Activated effector memory CD4-positive, alpha-beta T cell treated with anti-CD3 and anti-CD28 coated beads, Interleukin-2, amount 50 U/mL, for 16 hours (primary cell): ENCODE data around the gene PRR5.

Source experiments
- DNase-seq: peaks from one replicate; pipeline ENCODE4 v3.0.0-alpha.2; 2020

PRR5 gene

GRCh38 chr22:44719586-44720368, 17.8 kb downstream of the PRR5 start:
- DNase-seq = no peak

DNA sequence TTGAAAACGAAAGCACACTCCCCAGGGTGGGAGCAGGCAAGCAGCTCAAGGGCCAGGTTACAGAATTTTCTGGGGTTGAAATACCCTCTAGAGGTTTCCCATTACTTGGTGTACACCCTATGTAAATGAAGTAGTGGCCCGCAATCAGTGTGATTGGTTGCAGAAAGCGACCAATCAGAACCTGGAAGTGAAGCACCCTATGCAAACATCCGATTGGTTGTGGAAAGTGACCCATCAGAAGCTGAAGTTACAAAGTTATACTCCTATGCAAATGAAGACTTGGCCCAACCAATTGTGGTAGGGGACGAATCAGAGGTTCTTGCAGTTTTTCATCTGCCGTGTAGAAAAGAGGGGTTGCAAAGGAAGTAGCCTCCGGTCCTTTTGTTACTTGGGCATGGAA, 19.2 kb downstream of the PRR5 start:
- DNase-seq = no peak

- DNase-seq = no peak
Measured at GRCh38 chr22:44722611-44723010, 20.6 kb downstream of the PRR5 start.

GRCh38 chr22:44723801-44724200, 21.8 kb downstream of the PRR5 start:
- DNase-seq = no peak

DNA sequence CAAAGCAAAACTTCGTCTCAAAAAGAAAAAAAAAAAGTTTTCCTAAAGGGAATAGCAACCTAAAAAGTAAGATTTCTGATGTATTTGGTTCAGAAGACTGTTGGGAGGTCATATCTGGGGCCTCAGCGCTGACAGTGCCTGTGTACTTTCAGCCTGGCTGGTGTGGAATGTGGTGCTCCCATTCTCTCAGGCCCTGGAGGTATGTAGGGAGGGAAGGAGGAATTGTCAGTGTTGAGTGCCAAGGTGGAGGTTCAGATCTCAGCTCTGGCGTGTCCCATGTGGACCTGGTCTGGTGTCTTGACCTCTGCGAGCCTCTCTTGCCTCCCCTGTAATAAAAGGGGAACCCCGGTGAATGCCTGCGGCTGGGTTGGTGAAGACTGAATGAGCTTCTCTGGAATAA, 22.4 kb downstream of the PRR5 start:
- no peak for DNase-seq

- no peak for DNase-seq
Measured at GRCh38 chr22:44724859-44725258, 22.9 kb downstream of the PRR5 start.

- no peak for DNase-seq
Measured at GRCh38 chr22:44726439-44726838, 24.4 kb downstream of the PRR5 start.

- no peak for DNase-seq
Measured at GRCh38 chr22:44727148-44727547, 25.1 kb downstream of the PRR5 start.

DNA sequence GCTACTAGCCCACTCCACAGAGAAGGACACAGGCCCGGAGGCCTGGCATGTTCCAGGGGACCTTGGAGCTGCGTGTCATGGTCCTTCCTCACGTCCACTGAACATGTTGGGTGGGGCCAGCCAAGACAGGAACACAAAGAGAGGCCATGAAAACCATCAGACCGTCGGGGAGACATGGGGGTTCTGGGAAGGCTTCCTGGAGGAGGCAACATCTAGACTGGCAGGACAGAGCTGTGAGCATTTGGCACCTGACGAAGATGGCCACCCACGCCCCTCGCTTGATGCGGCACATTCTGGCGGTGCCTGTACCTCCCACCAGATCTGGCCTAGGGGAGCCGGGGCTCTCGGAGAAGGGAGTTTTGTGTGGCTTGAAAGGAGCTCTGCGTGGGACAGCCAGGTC, 25.7 kb downstream of the PRR5 start:
- DNase-seq = no peak

DNA sequence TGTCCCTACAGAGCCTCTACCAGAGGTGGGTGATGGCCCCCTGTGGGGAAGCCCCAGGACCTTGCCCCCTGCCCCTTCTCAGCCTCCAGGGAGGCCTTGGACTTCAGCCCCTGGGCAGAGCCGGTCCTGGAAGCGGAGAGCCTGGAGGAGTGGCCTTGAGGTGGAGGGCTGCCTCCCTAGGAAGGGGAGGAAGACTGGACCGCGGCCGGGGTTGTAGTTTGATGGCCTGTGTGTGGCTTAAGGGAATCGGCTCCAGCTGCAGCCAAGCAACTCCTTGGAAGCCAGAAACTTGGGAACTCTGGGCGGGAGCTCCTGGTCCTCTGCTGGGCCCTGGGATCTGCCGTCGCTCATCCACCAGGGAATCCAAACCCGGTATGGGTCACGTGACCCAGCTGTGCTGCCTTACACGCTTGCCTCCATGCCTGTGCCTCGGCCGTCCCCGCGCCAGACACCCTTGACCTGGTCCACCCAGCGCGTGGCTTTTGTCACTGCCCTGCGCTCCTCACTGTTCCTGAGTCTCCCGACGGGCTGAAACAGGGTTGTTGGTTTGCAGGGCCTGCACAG, 26.8 kb downstream of the PRR5 start:
- DNase-seq = no peak

- no peak for DNase-seq
Measured at GRCh38 chr22:44729391-44730021, 27.5 kb downstream of the PRR5 start.

- DNase-seq = no peak
Measured at GRCh38 chr22:44730022-44730393, 28.0 kb downstream of the PRR5 start.

- no peak for DNase-seq
Measured at GRCh38 chr22:44730490-44731356, 28.7 kb downstream of the PRR5 start.

DNA sequence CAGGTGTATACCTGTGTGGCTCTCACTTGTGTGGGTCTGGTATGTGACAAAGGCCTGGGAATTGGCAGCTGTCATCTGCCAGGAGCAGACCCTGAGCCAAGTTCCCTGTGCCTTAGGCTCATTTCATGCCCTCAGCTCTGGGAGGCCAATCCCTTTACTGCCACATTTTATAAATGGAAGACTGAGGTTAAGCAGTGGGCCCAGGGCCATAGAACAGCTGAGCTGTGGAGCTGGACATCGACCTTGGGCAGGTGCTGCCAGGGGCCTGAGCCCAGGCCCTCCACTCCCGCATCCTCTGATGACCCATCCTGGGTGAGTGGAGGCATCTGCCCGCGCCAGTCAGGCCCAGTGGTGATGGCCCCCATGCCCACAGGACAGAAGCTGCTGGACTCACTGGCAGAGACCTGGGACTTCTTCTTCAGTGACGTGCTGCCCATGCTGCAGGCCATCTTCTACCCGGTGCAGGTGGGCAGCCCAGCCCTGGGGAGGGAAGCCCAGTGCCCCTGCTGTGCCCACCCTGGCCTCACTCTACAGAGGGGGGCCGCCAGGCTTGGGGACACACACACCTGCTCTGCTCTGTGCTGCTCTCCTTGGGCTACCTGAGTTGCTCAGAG, 29.5 kb downstream of the PRR5 start:
- no peak for DNase-seq

- no peak for DNase-seq
Measured at GRCh38 chr22:44732017-44732561, 30.1 kb downstream of the PRR5 start.

DNA sequence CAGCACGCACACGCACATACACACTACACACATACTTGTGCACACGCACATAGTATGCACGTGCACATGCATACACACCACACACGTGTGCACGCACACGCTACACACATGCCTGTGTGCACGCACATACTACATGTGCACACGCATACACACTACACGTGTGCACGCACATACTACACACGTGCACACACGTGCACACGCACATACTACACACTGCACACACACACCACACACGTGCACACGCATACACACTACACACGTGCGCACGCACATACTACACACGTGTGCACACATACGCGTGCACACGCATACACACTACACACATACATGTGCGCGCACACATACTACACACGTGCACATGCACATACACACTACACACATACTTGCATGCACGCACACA, 30.7 kb downstream of the PRR5 start:
- DNase-seq = no peak

GRCh38 chr22:44733426-44734106, 31.6 kb downstream of the PRR5 start:
- DNase-seq = no peak

DNA sequence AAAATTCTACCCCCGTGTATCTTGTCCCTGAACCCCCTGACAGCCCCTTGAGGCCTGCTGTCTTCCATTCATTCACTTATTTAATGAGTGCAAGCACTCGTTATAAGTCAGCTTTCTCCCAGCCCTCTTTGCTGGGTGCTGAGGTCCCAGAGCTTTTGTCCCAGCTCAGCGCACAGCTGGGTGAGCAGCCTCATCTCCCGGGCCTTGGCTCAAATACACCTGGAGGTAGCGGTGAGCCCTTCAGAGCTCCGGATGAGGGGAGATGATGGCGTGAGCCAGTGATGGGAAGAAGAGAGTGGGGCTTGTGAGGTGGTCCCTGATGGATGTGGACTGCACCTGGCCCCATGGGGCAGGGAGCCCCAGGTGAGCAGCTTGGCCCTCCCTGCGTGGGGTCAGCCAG, 32.3 kb downstream of the PRR5 start:
- no peak for DNase-seq

DNA sequence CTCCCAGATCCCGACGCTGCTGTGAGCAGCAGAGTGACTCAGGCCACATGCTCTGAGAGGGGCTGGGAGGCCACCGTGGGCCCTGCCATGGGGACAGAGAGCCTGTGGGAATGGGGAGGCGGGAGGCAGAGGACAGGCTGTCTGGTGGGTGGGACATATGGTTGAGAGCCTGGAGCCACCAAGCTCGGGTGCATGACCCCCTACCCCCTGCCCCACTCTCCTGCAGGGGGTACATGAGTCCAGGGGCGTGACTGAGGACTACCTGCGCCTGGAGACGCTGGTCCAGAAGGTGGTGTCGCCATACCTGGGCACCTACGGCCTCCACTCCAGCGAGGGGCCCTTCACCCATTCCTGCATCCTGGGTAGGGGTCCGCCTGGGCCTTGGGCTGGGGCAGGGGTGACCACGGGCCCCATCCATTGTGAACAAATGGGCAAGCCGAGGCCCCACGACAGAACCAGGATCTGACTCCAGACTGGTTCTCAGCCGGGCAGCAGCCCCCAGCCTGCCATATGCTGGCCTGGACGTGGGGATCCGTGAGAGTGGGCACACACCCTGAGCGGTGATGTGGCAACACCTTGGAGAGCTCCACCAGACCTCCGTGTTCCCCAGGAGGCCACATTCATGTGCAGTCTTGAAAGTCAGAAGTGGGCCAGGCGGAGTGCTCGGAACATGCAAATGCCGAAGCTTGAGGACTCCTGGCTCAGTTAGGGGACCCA, 33.0 kb downstream of the PRR5 start:
- DNase-seq = no peak

DNA sequence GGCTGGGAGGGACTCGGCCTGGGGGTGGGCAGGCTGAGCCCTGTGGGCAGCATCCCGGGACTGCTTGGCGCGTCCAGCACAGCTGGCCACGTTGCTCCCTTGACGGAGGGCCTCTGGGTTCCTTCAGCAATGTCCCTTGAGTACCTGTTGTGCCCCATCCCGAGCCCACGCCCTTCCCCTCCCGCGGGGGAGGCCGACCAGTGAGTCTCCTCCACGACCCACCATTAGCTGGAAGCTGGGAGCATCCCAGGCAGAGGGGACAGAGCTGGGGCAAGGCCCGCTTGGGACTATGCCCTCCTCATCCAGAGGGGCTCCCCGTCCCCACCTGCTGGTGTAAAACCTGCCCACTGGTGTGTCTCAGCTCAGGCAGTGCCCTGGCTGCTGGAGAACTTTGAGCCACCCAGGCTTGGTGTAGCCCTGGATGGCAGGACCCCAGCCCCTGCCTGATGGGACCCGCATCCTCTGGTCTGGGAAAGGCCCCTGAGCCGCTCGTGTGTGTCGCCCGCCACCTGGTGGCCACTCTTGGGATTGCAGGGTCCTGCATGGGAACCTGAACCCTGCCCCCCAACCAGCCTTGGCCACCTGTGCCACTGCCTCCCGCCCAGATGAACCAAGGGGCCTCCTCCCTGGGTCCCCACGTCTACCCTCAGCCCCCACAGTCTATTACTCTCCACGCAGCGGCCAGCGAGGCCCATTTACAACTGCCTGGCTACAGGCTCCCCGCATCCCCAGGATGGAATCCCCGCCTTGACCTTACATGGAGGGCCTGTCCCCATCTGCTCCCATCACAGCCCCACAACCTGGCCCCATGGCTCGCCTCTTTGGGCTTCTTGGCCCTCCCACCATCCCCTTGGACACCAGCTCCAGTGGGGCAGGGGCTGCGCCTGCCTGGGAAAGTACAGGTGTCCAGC, 33.8 kb downstream of the PRR5 start:
- peak; percentile 95 for DNase-seq
